BLaER1 treated with 17β-estradiol and CSF1 and Interleukin-3, amounts not matched to agents 10 nM and 100 nM (cell line): ENCODE measurements around the gene NBDY.
"Not testable (repeated sequence)": the region's sequence is repeated elsewhere in the genome, so short reads cannot be mapped to it uniquely, and the experiment has no call there.

Experiments used
- H3K27ac ChIP-seq, 11 experiments: shearing (Covaris generic); formaldehyde crosslinking; 2 replicates each; pipeline ENCODE4 v1.8.1; 2022
- H3K27me3 ChIP-seq, 11 experiments: shearing (Covaris generic); formaldehyde crosslinking; 2 replicates each; pipeline ENCODE4 v1.8.1; 2022
- H3K36me3 ChIP-seq, 11 experiments: shearing (Covaris generic); formaldehyde crosslinking; 2 replicates each; pipeline ENCODE4 v1.8.1; 2022
- H3K4me1 ChIP-seq, 10 experiments: shearing (Covaris generic); formaldehyde crosslinking; 2 replicates each; pipeline ENCODE4 v1.8.1; 2022
- H3K4me2 ChIP-seq, 11 experiments: shearing (Covaris generic); formaldehyde crosslinking; 2 replicates each; pipeline ENCODE4 v1.8.1; 2022
- H3K4me3 ChIP-seq, 10 experiments: shearing (Covaris generic); formaldehyde crosslinking; 2 replicates each; pipeline ENCODE4 v1.8.1; 2022
- H3K9ac ChIP-seq, 11 experiments: shearing (Covaris generic); formaldehyde crosslinking; 2 replicates each; pipeline ENCODE4 v1.8.1; 2022
- H3K9me3 ChIP-seq, 11 experiments: shearing (Covaris generic); formaldehyde crosslinking; replicated peaks in 1 of 11; 2 replicates each; pipeline ENCODE4 v1.8.1; 2022
- H4K20me1 ChIP-seq, 11 experiments: shearing (Covaris generic); formaldehyde crosslinking; 2 replicates each; pipeline ENCODE4 v1.8.1; 2022
- Cebpa-rat ChIP-seq, 11 experiments: shearing (Covaris generic); IDR thresholded peaks; 2 replicates each; pipeline ENCODE4 v1.8.1; 2022

NBDY gene

DNA sequence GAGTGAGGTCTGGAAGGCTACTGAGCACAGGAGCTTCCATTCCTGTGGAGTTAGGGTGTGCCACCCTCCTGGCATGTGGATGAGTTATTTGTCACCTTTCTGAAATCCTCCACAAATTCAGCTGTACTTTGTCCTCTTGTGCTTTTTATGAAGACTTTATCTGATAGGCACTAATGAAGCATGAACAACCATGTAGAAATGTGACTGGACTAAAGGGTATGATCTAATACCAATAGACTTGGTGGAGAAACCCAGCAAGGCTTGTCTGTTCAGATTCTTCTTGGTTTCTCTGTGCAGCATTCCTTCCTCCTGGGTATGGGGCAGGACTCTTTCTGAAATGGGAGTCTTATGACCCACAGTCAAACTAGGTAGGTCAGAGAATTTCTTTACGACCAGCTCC lies 9.6 kb downstream of the NBDY start:
- peaks cover 5 to 31% (median 23%) of the 10 kb centered on the region in 11 experiments; a peak in 16 of 22 replicates for H4K20me1 ChIP-seq
- no peak for TF ChIP-seq Cebpa-rat (IDR thresholded peaks at IDR 0.05)
- H3K4me1 ChIP-seq: no peaks in the 10 kb centered on the region
- H3K9me3 ChIP-seq: peaks cover 26 to 38% (median 31%) of the 10 kb centered on the region in 11 experiments
- peaks cover 84 to 98% (median 96%) of the 10 kb centered on the region in 11 experiments for H3K27me3 ChIP-seq
- H3K36me3 ChIP-seq: peaks cover 5 to 57% (median 26%) of the 10 kb centered on the region in 11 experiments; a peak in 18 of 22 replicates
- no peak overlapping the region for H3K4me2 ChIP-seq
- H3K9ac ChIP-seq: no peak overlapping the region
- no peak overlapping the region for H3K4me3 ChIP-seq
- no peak overlapping the region for H3K27ac ChIP-seq

DNA sequence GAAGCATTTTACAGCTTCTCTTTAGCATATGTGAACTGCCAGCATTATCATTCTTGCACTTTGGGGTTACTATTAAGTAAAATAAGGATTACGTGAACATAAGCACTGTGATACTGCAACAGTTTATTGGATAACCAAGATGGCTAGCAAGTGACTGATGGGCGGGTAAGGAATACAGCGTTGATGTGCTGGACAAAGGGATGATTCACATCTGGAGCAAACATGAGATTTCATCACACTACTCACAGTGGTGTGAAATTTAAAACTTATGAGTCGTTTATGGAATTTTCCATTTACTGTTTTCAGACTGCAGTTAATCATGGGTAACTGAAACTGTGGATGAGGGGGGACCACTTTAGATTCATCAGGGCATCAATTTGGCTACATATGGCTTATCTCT lies 16.0 kb downstream of the NBDY start:
- peaks cover 0 to 13% (median 5%) of the 10 kb centered on the region in 11 experiments; a peak in 9 of 22 replicates for H4K20me1 ChIP-seq
- H3K27me3 ChIP-seq: peaks cover 84 to 100% (median 95%) of the 10 kb centered on the region in 11 experiments
- no peak overlapping the region for H3K4me3 ChIP-seq
- H3K9me3 ChIP-seq: peaks cover 28 to 52% (median 33%) of the 10 kb centered on the region in 11 experiments
- peaks cover 0 to 48% (median 11%) of the 10 kb centered on the region in 11 experiments; a peak in 10 of 22 replicates for H3K36me3 ChIP-seq
- peak overlapping the region in 1 of 11 experiments; percentile 17; a peak in 2 of 22 replicates for H3K27ac ChIP-seq
- H3K9ac ChIP-seq: no peak overlapping the region
- TF ChIP-seq Cebpa-rat (IDR thresholded peaks at IDR 0.05): no peak
- peak overlapping the region in 3 of 11 experiments; percentile 5 to 30 (median 10); a peak in 3 of 22 replicates for H3K4me2 ChIP-seq
- H3K4me1 ChIP-seq: peaks cover 0 to 27% (median 0%) of the 10 kb centered on the region in 10 experiments; a peak in 5 of 20 replicates

GRCh38 chrX:56746996-56747395 lies 18.0 kb downstream of the NBDY start:
- peaks cover 0 to 29% (median 10%) of the 10 kb centered on the region in 11 experiments; a peak in 10 of 22 replicates for H4K20me1 ChIP-seq
- H3K27me3 ChIP-seq: peaks cover 88 to 100% (median 94%) of the 10 kb centered on the region in 11 experiments
- H3K36me3 ChIP-seq: peaks cover 0 to 33% (median 2%) of the 10 kb centered on the region in 11 experiments; a peak in 8 of 22 replicates
- no peak overlapping the region for H3K4me2 ChIP-seq
- H3K9ac ChIP-seq: no peak overlapping the region
- TF ChIP-seq Cebpa-rat (IDR thresholded peaks at IDR 0.05): no peak
- H3K4me3 ChIP-seq: no peak overlapping the region
- H3K4me1 ChIP-seq: peaks cover 0 to 40% (median 0%) of the 10 kb centered on the region in 10 experiments; a peak in 5 of 20 replicates
- peaks cover 15 to 37% (median 19%) of the 10 kb centered on the region in 11 experiments for H3K9me3 ChIP-seq
- H3K27ac ChIP-seq: no peak overlapping the region

DNA sequence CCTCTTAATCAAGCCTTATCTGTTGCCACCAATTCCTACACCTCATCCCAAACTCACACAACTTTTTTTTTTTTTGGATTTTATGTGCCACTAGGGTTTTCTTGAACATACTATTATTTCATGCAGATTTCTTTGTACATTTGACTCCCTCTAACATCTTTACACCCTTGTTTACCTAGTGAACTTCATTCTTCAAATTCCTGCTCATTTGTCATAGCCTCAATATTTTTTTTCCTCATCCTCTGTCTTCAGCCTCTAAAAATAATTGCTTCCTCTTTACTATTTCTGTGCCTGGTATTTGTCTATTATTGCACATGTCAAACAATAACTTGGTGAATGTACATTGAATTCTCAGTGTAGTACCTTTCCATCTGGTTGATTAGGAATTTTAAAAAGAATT lies 22.0 kb downstream of the NBDY start:
- H4K20me1 ChIP-seq: peaks cover 0 to 29% (median 10%) of the 10 kb centered on the region in 11 experiments; a peak in 10 of 22 replicates
- peaks cover 0 to 19% (median 7%) of the 10 kb centered on the region in 11 experiments; a peak in 11 of 22 replicates for H3K9me3 ChIP-seq
- peaks cover 0 to 39% (median 0%) of the 10 kb centered on the region in 10 experiments; a peak in 7 of 20 replicates for H3K4me1 ChIP-seq
- H3K4me2 ChIP-seq: no peak overlapping the region
- no peak for TF ChIP-seq Cebpa-rat (IDR thresholded peaks at IDR 0.05)
- no peak overlapping the region for H3K4me3 ChIP-seq
- H3K9ac ChIP-seq: no peak overlapping the region
- peaks cover 83 to 89% (median 86%) of the 10 kb centered on the region in 11 experiments for H3K27me3 ChIP-seq
- peaks cover 0 to 42% (median 11%) of the 10 kb centered on the region in 11 experiments; a peak in 9 of 22 replicates for H3K36me3 ChIP-seq
- H3K27ac ChIP-seq: no peak overlapping the region

GRCh38 chrX:56757327-56757726 lies 28.3 kb downstream of the NBDY start:
- H3K9ac ChIP-seq: no peak overlapping the region
- TF ChIP-seq Cebpa-rat (IDR thresholded peaks at IDR 0.05): no peak
- peaks cover 0 to 18% (median 6%) of the 10 kb centered on the region in 11 experiments; a peak in 8 of 22 replicates for H3K36me3 ChIP-seq
- peaks cover 0 to 9% (median 0%) of the 10 kb centered on the region in 11 experiments; a peak in 1 of 22 replicates for H3K9me3 ChIP-seq
- H3K4me3 ChIP-seq: no peak overlapping the region
- peaks cover 14 to 50% (median 29%) of the 10 kb centered on the region in 11 experiments; a peak in 17 of 22 replicates for H4K20me1 ChIP-seq
- H3K27me3 ChIP-seq: peaks cover 59 to 81% (median 73%) of the 10 kb centered on the region in 11 experiments
- H3K4me2 ChIP-seq: no peak overlapping the region
- H3K27ac ChIP-seq: no peak overlapping the region
- H3K4me1 ChIP-seq: peaks cover 13 to 39% (median 17%) of the 10 kb centered on the region in 10 experiments

GRCh38 chrX:56758456-56758855 lies 29.4 kb downstream of the NBDY start:
- H3K9me3 ChIP-seq: peaks cover 0 to 7% (median 0%) of the 10 kb centered on the region in 11 experiments; a peak in 1 of 22 replicates
- H3K9ac ChIP-seq: no peak overlapping the region

DNA sequence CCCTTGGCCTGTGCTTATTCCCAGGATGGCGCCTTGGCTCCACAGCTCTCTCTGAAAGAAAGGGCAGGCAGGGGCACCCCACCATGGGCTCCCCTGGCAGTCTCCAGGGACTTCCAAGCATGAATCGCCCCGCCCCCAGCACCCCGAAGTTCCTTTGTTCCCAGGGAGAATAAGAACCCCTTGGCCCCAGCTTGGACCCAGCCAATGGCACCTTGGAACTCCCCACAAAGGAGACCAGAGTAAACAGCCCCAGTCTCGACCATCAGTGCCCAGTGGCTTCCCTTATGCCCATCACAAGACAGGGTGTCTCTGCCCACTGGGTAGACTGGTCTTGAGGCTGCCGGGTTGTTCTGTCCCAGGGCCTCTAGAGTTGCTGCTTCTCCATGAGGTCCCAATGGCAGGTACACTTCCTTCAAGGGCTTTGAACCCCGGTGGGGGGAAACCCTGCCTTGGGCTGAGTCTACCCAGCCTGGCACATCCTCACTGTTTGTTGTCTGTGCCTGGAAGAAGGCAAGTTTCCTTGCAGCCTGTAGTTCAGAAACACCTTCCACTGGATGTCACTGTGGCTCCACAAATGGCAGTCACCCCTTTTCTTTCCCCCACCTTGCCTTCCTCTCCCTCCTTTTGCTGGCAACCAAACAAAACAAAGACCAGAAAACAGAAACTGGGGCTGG lies 30.8 kb downstream of the NBDY start:
- H3K4me1 ChIP-seq: peaks cover 36 to 43% (median 40%) of the 10 kb centered on the region in 10 experiments
- peaks cover 23 to 70% (median 33%) of the 10 kb centered on the region in 11 experiments; a peak in 19 of 22 replicates for H4K20me1 ChIP-seq
- H3K9me3 ChIP-seq: 0 out of 22 replicates have a peak, but pooled peaks cover 0 to under 1% (median 0%) of the 10 kb centered on the region in 11 experiments

More at GRCh38 chrX:56758456-56758855, 29.4 kb downstream of the NBDY start:
- H3K27ac ChIP-seq: no peak overlapping the region
- peaks cover 48 to 69% (median 62%) of the 10 kb centered on the region in 11 experiments for H3K27me3 ChIP-seq
- H3K4me1 ChIP-seq: peaks cover 24 to 43% (median 28%) of the 10 kb centered on the region in 10 experiments
- no peak overlapping the region for H3K4me2 ChIP-seq
- peaks cover 0 to 10% (median 0%) of the 10 kb centered on the region in 11 experiments; a peak in 2 of 22 replicates for H3K36me3 ChIP-seq
- no peak overlapping the region for H3K4me3 ChIP-seq
- no peak for TF ChIP-seq Cebpa-rat (IDR thresholded peaks at IDR 0.05)
- H4K20me1 ChIP-seq: peaks cover 19 to 61% (median 31%) of the 10 kb centered on the region in 11 experiments; a peak in 19 of 22 replicates

GRCh38 chrX:56760410-56761124 lies 31.5 kb downstream of the NBDY start:
- not testable (repeated sequence) for H3K4me3 ChIP-seq, H3K27ac ChIP-seq, H3K36me3 ChIP-seq, H3K9me3 ChIP-seq
- Histone ChIP-seq H3K9ac (0 out of 22 replicates have a peak overlapping the region, but pooled peaks of 1 of the 11 experiments have one; percentile 4), H3K4me2 (peak overlapping the region in 1 of 11 experiments; percentile 74; a peak in 1 of 22 replicates), H3K4me1 (peaks cover 43 to 50% (median 47%) of the 10 kb centered on the region in 10 experiments), H4K20me1 (peaks cover 23 to 70% (median 35%) of the 10 kb centered on the region in 11 experiments; a peak in 19 of 22 replicates), H3K27me3 (peaks cover 36 to 54% (median 49%) of the 10 kb centered on the region in 11 experiments)

More for the DNA sequence above, 30.8 kb downstream of the NBDY start:
- no peak overlapping the region for H3K9ac ChIP-seq
- H3K4me3 ChIP-seq: no peak overlapping the region
- no peaks in the 10 kb centered on the region for H3K36me3 ChIP-seq
- H3K27me3 ChIP-seq: peaks cover 36 to 55% (median 49%) of the 10 kb centered on the region in 11 experiments
- H3K27ac ChIP-seq: no peak overlapping the region
- no peak overlapping the region for H3K4me2 ChIP-seq
- no peak for TF ChIP-seq Cebpa-rat (IDR thresholded peaks at IDR 0.05)
